ENCODE results near the gene LRIG3.

LRIG3 gene

GRCh38 chr12:58927120-58927519 lies 6.8 kb upstream of the LRIG3 start:
- TF ChIP-seq CTCF (IDR thresholded peaks at IDR 0.05; ENCODE audit: extremely low read depth, missing control alignments): no peak

GRCh38 chr12:58926586-58926985 lies 6.3 kb upstream of the LRIG3 start:
- no peak for DNase-seq (ENCODE audit: low spot score)
- TF ChIP-seq CTCF (IDR thresholded peaks at IDR 0.05; ENCODE audit: extremely low read depth, missing control alignments): no peak

More at GRCh38 chr12:58927120-58927519, 6.8 kb upstream of the LRIG3 start:
- no peak for DNase-seq (ENCODE audit: low spot score)

- TF ChIP-seq CTCF (IDR thresholded peaks at IDR 0.05; ENCODE audit: extremely low read depth, missing control alignments): no peak
- DNase-seq (ENCODE audit: low spot score): no peak
Observed at GRCh38 chr12:58925751-58926150, 5.4 kb upstream of the LRIG3 start.

GRCh38 chr12:58925111-58925611 lies 4.9 kb upstream of the LRIG3 start:
- no peak for DNase-seq (ENCODE audit: low spot score)
- no peak for TF ChIP-seq CTCF (IDR thresholded peaks at IDR 0.05; ENCODE audit: extremely low read depth, missing control alignments)

GRCh38 chr12:58924652-58925051 lies 4.3 kb upstream of the LRIG3 start:
- TF ChIP-seq CTCF (IDR thresholded peaks at IDR 0.05; ENCODE audit: extremely low read depth, missing control alignments): no peak
- no peak for DNase-seq (ENCODE audit: low spot score)

GRCh38 chr12:58923781-58924180 lies 3.5 kb upstream of the LRIG3 start:
- TF ChIP-seq CTCF (IDR thresholded peaks at IDR 0.05; ENCODE audit: extremely low read depth, missing control alignments): no peak
- DNase-seq (ENCODE audit: low spot score): no peak

- TF ChIP-seq CTCF (IDR thresholded peaks at IDR 0.05; ENCODE audit: extremely low read depth, missing control alignments): no peak
- no peak for DNase-seq (ENCODE audit: low spot score)
Observed at GRCh38 chr12:58922849-58923248, 2.5 kb upstream of the LRIG3 start.
